SJCRH30 (cell line): Measurements from ENCODE around the gene ZNF334. TPM values are rescaled to one million over a fixed set of nuclear protein-coding genes. Genes with fewer than 3 reads are reported as not detected.

Experiments used
- DNase-seq, 2 experiments: peaks; one replicate each; pipeline ENCODE4 v3.0.0-alpha.2; 2015 to 2020
- H3K27ac ChIP-seq: fragments of 250-450 bp; sonication (Bioruptor Pico); 2 replicates; pipeline ENCODE4 v1.5.1; 2020; ENCODE audit warnings: mild to moderate bottlenecking, moderate library complexity
- H3K27me3 ChIP-seq: fragments of 250-450 bp; sonication (Bioruptor Pico); 2 replicates; pipeline ENCODE4 v1.5.1; 2020; ENCODE audit warnings: mild to moderate bottlenecking, moderate library complexity
- H3K36me3 ChIP-seq: fragments of 250-450 bp; sonication (Bioruptor Pico); 2 replicates; pipeline ENCODE4 v1.5.1; 2020; ENCODE audit warnings: mild to moderate bottlenecking, moderate library complexity
- H3K4me1 ChIP-seq: fragments of 250-450 bp; sonication (Bioruptor Pico); 2 replicates; pipeline ENCODE4 v1.5.1; 2020; ENCODE audit warnings: mild to moderate bottlenecking, moderate library complexity
- H3K4me3 ChIP-seq: fragments of 250-450 bp; sonication (Bioruptor Pico); 2 replicates; pipeline ENCODE4 v1.5.1; 2020; ENCODE audit warnings: mild to moderate bottlenecking, moderate library complexity
- H3K9me3 ChIP-seq: fragments of 250-450 bp; sonication (Bioruptor Pico); replicated peaks from 2 replicates; pipeline ENCODE4 v1.5.1; 2020; ENCODE audit warnings: mild to moderate bottlenecking, moderate library complexity
- total RNA-seq: library from RNA; depleted of rRNA; stranded (reverse); fragments of >200 nt; shearing (Covaris generic); gene quantifications from 2 replicates; pipeline ENCODE4 v1.2.3, GENCODE V29; 2014; rRNA removed

ZNF334 gene
- total RNA-seq, result 0.32 and 0.35 TPM in 2 replicates

- peaks cover 3% of the 10 kb centered on the region for H3K4me1 ChIP-seq
- no peaks in the 10 kb centered on the region for H3K27me3 ChIP-seq
- H3K27ac ChIP-seq, result no peak within 1 kb of the TSS
- H3K4me3 ChIP-seq, result no peak within 1 kb of the TSS
- DNase-seq, result no peak
- H3K36me3 ChIP-seq, result no peaks in the 10 kb centered on the region
- H3K9me3 ChIP-seq, result 0 out of 2 replicates have a peak, but pooled peaks cover 3% of the 10 kb centered on the region
Measured at GRCh38 chr20:46512943-46513844, at the start of gene ZNF334. Gene ZNF334, minus strand, starts transcription at chr20:46513559. Its CDS starts 1,457 bp downstream, at chr20:46512102.

GRCh38 chr20:46562373-46563169 lies 49.2 kb upstream of the ZNF334 start:
- Histone ChIP-seq H3K27ac (no peak overlapping the region), H3K27me3 (no peaks in the 10 kb centered on the region), H3K4me1 (peaks cover 11% of the 10 kb centered on the region; the same call in 1 of the 2 replicates), H3K9me3 (no peaks in the 10 kb centered on the region), H3K36me3 (no peaks in the 10 kb centered on the region), H3K4me3 (peak overlapping the region; percentile 46)
- peak; percentile 76 to 91 for DNase-seq

GRCh38 chr20:46562009-46562372 lies 48.6 kb upstream of the ZNF334 start:
- H3K36me3 ChIP-seq, result no peaks in the 10 kb centered on the region
- H3K27ac ChIP-seq, result no peak overlapping the region
- no peak for DNase-seq
- peak overlapping the region; percentile 46 for H3K4me3 ChIP-seq
- peaks cover 11% of the 10 kb centered on the region; the same call in 1 of the 2 replicates for H3K4me1 ChIP-seq
- no peaks in the 10 kb centered on the region for H3K27me3 ChIP-seq
- no peaks in the 10 kb centered on the region for H3K9me3 ChIP-seq

- H3K27me3 ChIP-seq, result 0 out of 2 replicates have a peak, but pooled peaks cover 3% of the 10 kb centered on the region
- H3K9me3 ChIP-seq, result no peaks in the 10 kb centered on the region
- DNase-seq, result no peak
- peaks cover 11% of the 10 kb centered on the region; the same call in 1 of the 2 replicates for H3K4me1 ChIP-seq
- H3K27ac ChIP-seq, result no peak overlapping the region
- no peak overlapping the region for H3K4me3 ChIP-seq
- no peaks in the 10 kb centered on the region for H3K36me3 ChIP-seq
Measured at GRCh38 chr20:46559685-46560440, 46.5 kb upstream of the ZNF334 start.

- H3K36me3 ChIP-seq, result no peaks in the 10 kb centered on the region
Measured at GRCh38 chr20:46559001-46559400, 45.6 kb upstream of the ZNF334 start.

DNA sequence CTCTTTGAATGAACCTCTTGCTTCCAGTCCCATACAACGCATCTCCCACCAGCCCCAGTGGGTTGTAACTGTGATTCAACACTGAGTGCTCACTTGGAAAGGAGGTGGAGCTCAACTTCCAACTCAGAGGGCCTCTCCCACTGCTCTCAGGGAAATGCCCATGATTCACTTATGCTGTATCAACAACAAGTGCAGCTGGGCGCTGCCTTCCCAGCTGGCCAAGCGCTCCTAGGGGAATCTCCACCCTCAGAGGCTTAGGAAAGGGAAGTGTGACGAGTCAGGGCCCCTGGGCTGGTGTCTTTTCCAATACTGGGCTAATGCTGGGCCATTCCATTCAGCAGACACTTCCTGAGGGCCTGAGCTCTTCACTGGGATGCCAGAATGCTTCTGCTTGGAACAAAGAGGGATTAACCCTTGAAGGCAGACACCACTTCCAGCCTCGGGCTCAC lies 45.2 kb upstream of the ZNF334 start:
- Histone ChIP-seq H3K27ac (no peak overlapping the region), H3K36me3 (no peaks in the 10 kb centered on the region), H3K4me1 (peaks cover 11% of the 10 kb centered on the region; the same call in 1 of the 2 replicates), H3K27me3 (0 out of 2 replicates have a peak, but pooled peaks cover 3% of the 10 kb centered on the region), H3K9me3 (no peaks in the 10 kb centered on the region), H3K4me3 (no peak overlapping the region)
- peak; percentile 64 to 78 for DNase-seq

More at GRCh38 chr20:46559001-46559400, 45.6 kb upstream of the ZNF334 start:
- DNase-seq, result no peak
- no peak overlapping the region for H3K27ac ChIP-seq
- H3K9me3 ChIP-seq, result no peaks in the 10 kb centered on the region
- peaks cover 11% of the 10 kb centered on the region; the same call in 1 of the 2 replicates for H3K4me1 ChIP-seq
- H3K4me3 ChIP-seq, result no peak overlapping the region
- 0 out of 2 replicates have a peak, but pooled peaks cover 3% of the 10 kb centered on the region for H3K27me3 ChIP-seq

GRCh38 chr20:46557231-46557956 lies 44.0 kb upstream of the ZNF334 start:
- Histone ChIP-seq H3K27me3 (0 out of 2 replicates have a peak, but pooled peaks cover 3% of the 10 kb centered on the region), H3K27ac (no peak overlapping the region), H3K4me1 (peaks cover 11% of the 10 kb centered on the region; the same call in 1 of the 2 replicates), H3K9me3 (no peaks in the 10 kb centered on the region), H3K36me3 (no peaks in the 10 kb centered on the region), H3K4me3 (no peak overlapping the region)
- no peak for DNase-seq

DNA sequence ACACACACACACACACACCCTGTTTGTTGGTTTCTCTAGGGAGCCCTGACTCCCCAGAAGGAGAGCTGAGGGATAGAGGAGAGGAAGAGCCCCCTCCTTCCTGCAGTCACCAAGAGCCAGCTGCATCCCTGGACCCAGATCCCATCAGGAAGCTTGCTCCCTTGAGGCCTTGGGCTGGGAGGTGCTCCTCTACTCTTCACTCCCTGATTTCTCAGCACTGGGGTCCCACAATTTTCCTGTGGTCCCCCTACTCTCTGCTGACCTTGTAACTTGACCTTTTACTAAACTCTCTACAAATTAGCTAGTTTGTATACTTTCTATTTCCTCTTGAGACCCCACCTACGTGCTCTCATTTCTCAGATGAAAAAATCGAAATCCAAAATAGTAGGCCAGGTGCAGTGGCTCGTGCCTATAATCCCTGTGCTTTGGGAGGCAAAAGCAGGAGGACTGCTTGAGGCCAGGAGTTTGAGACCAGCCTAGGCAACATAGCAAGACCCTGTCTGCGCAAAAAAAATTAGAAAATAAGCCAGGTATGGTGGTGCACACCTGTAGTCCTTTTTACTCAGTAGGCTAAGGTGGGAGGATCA lies 42.1 kb upstream of the ZNF334 start:
- Histone ChIP-seq H3K9me3 (no peaks in the 10 kb centered on the region), H3K27ac (no peak overlapping the region), H3K27me3 (0 out of 2 replicates have a peak, but pooled peaks cover 3% of the 10 kb centered on the region), H3K4me1 (peaks cover 14% of the 10 kb centered on the region), H3K4me3 (no peak overlapping the region), H3K36me3 (no peaks in the 10 kb centered on the region)
- DNase-seq, result no peak

DNA sequence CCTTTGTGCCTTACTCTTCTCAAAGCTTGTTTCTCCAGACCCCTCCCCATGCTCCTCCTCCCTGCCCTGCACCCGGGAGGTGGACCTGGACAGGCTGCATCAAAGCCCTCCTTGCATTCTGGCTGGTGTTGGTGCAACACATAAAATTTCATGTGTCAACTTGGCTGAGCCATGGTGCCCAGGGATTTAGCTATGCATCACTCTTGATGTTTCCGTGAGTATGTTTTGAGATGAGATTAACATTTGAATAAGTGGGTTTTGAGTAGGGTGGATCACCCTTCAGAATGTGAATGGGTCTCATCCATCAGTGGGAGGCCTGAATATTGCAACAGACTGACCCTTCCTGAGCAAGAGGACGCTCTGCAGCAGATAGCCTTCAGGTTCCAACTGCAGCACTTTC lies 41.5 kb upstream of the ZNF334 start:
- H3K9me3 ChIP-seq, result no peaks in the 10 kb centered on the region
- no peak for DNase-seq
- H3K27ac ChIP-seq, result no peak overlapping the region

DNA sequence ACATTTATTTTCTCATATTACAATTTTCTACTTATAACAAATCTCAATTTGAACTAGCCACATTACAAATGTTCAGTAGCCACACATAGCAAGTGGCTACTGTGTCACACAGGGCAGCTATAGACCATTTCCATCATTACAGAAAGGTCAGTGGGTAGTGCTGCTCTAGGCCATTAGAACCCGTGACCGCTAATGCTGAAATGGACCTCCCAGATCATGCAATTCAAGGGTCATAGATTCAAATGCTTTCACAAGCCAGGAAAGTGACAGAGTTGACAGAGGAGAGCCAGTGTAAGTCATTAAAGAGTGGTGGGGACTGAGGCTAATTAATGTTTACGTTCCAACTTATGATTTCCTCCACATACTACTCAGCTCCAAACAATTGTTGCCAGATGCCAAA lies 40.6 kb upstream of the ZNF334 start:
- H3K4me1 ChIP-seq, result peaks cover 13% of the 10 kb centered on the region
- DNase-seq, result no peak

More for the DNA sequence above, 41.5 kb upstream of the ZNF334 start:
- 0 out of 2 replicates have a peak, but pooled peaks cover 3% of the 10 kb centered on the region for H3K27me3 ChIP-seq
- no peak overlapping the region for H3K4me3 ChIP-seq
- H3K36me3 ChIP-seq, result no peaks in the 10 kb centered on the region
- peaks cover 20% of the 10 kb centered on the region for H3K4me1 ChIP-seq

GRCh38 chr20:46552460-46553420 lies 39.4 kb upstream of the ZNF334 start:
- H3K4me3 ChIP-seq, result no peak overlapping the region
- H3K4me1 ChIP-seq, result peaks cover 12% of the 10 kb centered on the region
- no peak overlapping the region for H3K27ac ChIP-seq
- no peak for DNase-seq
- no peaks in the 10 kb centered on the region for H3K9me3 ChIP-seq
- H3K36me3 ChIP-seq, result no peaks in the 10 kb centered on the region
- 0 out of 2 replicates have a peak, but pooled peaks cover 3% of the 10 kb centered on the region for H3K27me3 ChIP-seq

More for the DNA sequence above, 40.6 kb upstream of the ZNF334 start:
- Histone ChIP-seq H3K4me3 (no peak overlapping the region), H3K27me3 (0 out of 2 replicates have a peak, but pooled peaks cover 3% of the 10 kb centered on the region), H3K9me3 (no peaks in the 10 kb centered on the region), H3K27ac (no peak overlapping the region), H3K36me3 (no peaks in the 10 kb centered on the region)
